IMR-90 (cell line): ENCODE measurements around the gene GPRIN2. TPM values are rescaled to one million over a fixed set of nuclear protein-coding genes. Genes with fewer than 3 reads are reported as not detected.
"Not testable (repeated sequence)": the region's sequence is repeated elsewhere in the genome, so short reads cannot be mapped to it uniquely, and the experiment has no call there.

Experiments
- ATAC-seq: fragments of 200-7000 bp; cut with Tn5 transposase; 2 replicates; pipeline ENCODE4 v1.9.1; 2020; ENCODE audit warnings: low read depth, mild to moderate bottlenecking, moderate library complexity
- BruUV-seq: library from RNA; stranded (reverse); fragments of 400-500 nt; replicated peaks from 2 replicates; lab custom pipeline; 2021; lab: Mats Ljungman, UMichigan
- CTCF ChIA-PET: fragments of 300-600 bp; formaldehyde crosslinking; extraction: SDS; loops from one replicate; lab custom pipeline; 2021; ENCODE audit warnings: antibody characterized with exemption; lab: Yijun Ruan, JAX
- POLR2A ChIA-PET: fragments of 300-600 bp; sonication (Branson Sonifier 250); formaldehyde crosslinking; loops from one replicate; lab custom pipeline; 2022; ENCODE audit warnings: antibody characterized with exemption; ENCODE audit not compliant: unreplicated experiment; lab: Charles Lee
- DNase-seq: peaks from one replicate; pipeline ENCODE4 v3.0.0; 2013
- H2AFZ ChIP-seq: replicated peaks from 2 replicates; pipeline ENCODE3; 2013; ENCODE audit warnings: low read length, mild to moderate bottlenecking; ENCODE audit not compliant: poor library complexity
- H2AK5ac ChIP-seq: 2 replicates; pipeline ENCODE4 v1.6.1; 2013; ENCODE audit warnings: low read depth, low read length, inconsistent platforms
- H2AK9ac ChIP-seq: replicated peaks from 2 replicates; pipeline ENCODE3; 2013; ENCODE audit warnings: mild to moderate bottlenecking, low read depth, low read length, moderate library complexity; ENCODE audit not compliant: poor library complexity
- H2BK120ac ChIP-seq: 2 replicates; pipeline ENCODE4 v1.6.1; 2013; ENCODE audit warnings: low read depth, low read length, inconsistent platforms
- H2BK15ac ChIP-seq: 3 replicates; pipeline ENCODE4 v1.6.1; 2013; ENCODE audit warnings: low read depth, low read length, inconsistent platforms
- H2BK20ac ChIP-seq: 2 replicates; pipeline ENCODE4 v1.6.1; 2013; ENCODE audit warnings: low read depth, mild to moderate bottlenecking, inconsistent platforms, low read length, moderate library complexity
- H2BK5ac ChIP-seq: 2 replicates; pipeline ENCODE4 v1.6.1; 2013; ENCODE audit warnings: mild to moderate bottlenecking, low read depth, low read length, inconsistent platforms; ENCODE audit not compliant: poor library complexity, severe bottlenecking
- H3K14ac ChIP-seq: replicated peaks from 2 replicates; pipeline ENCODE4 v1.6.1; 2013; ENCODE audit warnings: low read depth, low read length, inconsistent platforms
- H3K18ac ChIP-seq: 2 replicates; pipeline ENCODE4 v1.6.1; 2013; ENCODE audit warnings: low read depth, low read length, control low read depth
- H3K23ac ChIP-seq: 2 replicates; pipeline ENCODE4 v1.6.1; 2013; ENCODE audit warnings: low read depth, low read length, inconsistent platforms
- H3K27ac ChIP-seq: 2 replicates; pipeline ENCODE4 v1.5.1; 2013; ENCODE audit warnings: mild to moderate bottlenecking, control low read depth, low read length; ENCODE audit not compliant: insufficient read depth
- H3K27me3 ChIP-seq: 2 replicates; pipeline ENCODE4 v1.6.1; 2013; ENCODE audit warnings: low read length; ENCODE audit not compliant: control insufficient read depth, insufficient read depth
- H3K36me3 ChIP-seq: 2 replicates; pipeline ENCODE4 v1.6.1; 2013; ENCODE audit warnings: low read length, mixed read lengths; ENCODE audit not compliant: control insufficient read depth, insufficient read depth
- H3K4ac ChIP-seq: 2 replicates; pipeline ENCODE4 v1.6.1; 2013; ENCODE audit warnings: low read depth, low read length, inconsistent platforms
- H3K4me1 ChIP-seq: 2 replicates; pipeline ENCODE4 v1.6.1; 2013; ENCODE audit warnings: low read length, mixed read lengths; ENCODE audit not compliant: control insufficient read depth, insufficient read depth
- H3K4me2 ChIP-seq: 2 replicates; pipeline ENCODE4 v1.6.1; 2013; ENCODE audit warnings: low read depth, mild to moderate bottlenecking, control low read depth, low read length, moderate library complexity
- H3K4me3 ChIP-seq: 2 replicates; pipeline ENCODE4 v1.5.1; 2013; ENCODE audit warnings: low read depth, mild to moderate bottlenecking, control low read depth, low read length, moderate library complexity; ENCODE audit not compliant: insufficient read depth
- H3K56ac ChIP-seq: 2 replicates; pipeline ENCODE4 v1.6.1; 2013; ENCODE audit warnings: low read length, inconsistent platforms; ENCODE audit not compliant: insufficient read depth; ENCODE audit errors: extremely low read depth
- H3K79me1 ChIP-seq, 2 experiments: 2 replicates each; pipeline ENCODE4 v1.6.1; 2013; ENCODE audit warnings: low read length in 2 of 2, inconsistent platforms in 1 of 2, low read depth in 1 of 2
- H3K9ac ChIP-seq: 2 replicates; pipeline ENCODE4 v1.6.1; 2013; ENCODE audit warnings: low read depth, low read length, control low read depth
- H3K9me1 ChIP-seq: 2 replicates; pipeline ENCODE4 v1.6.1; 2013; ENCODE audit warnings: low read length, inconsistent platforms; ENCODE audit not compliant: insufficient read depth
- H3K9me3 ChIP-seq: 2 replicates; pipeline ENCODE4 v1.6.1; 2013; ENCODE audit warnings: low read length; ENCODE audit not compliant: control insufficient read depth, insufficient read depth
- H4K20me1 ChIP-seq: 2 replicates; pipeline ENCODE4 v1.6.1; 2013; ENCODE audit warnings: low read length, inconsistent platforms; ENCODE audit not compliant: insufficient read depth
- H4K5ac ChIP-seq: 2 replicates; pipeline ENCODE4 v1.6.1; 2013; ENCODE audit warnings: mild to moderate bottlenecking, low read depth, low read length, control low read depth
- H4K8ac ChIP-seq, 2 experiments: 2 replicates each; pipeline ENCODE4 v1.6.1; 2013; ENCODE audit warnings: low read depth in 2 of 2, low read length in 2 of 2, control low read depth in 1 of 2, inconsistent platforms in 1 of 2
- H4K91ac ChIP-seq: 2 replicates; pipeline ENCODE4 v1.6.1; 2013; ENCODE audit warnings: low read depth, low read length, inconsistent platforms; ENCODE audit not compliant: insufficient read depth
- WGBS, 2 experiments: methylation state at CpG; one replicate each; pipeline versions ENCODE4 v1.1.5 to v1.1.7; 2013; ENCODE audit warnings: missing lambda C conversion rate in 2 of 2; ENCODE audit not compliant: insufficient read length in 1 of 2; ENCODE audit errors: extremely low coverage in 2 of 2; 5-methylcytosine and 5-hydroxymethylcytosine counted together
- dilution Hi-C: fragments of 300-500 bp; cut with HindIII; formaldehyde crosslinking; loops from one replicate; pipeline ENCODE4 v1.14.3; 2018; ENCODE audit warnings: low sequenced_read_pairs; ENCODE audit not compliant: unreplicated experiment
- in situ Hi-C: fragments of 300-500 bp; cut with MboI; formaldehyde crosslinking; loops from 3 replicates; pipeline ENCODE4 v1.14.3; 2019; ENCODE audit warnings: low sequenced_read_pairs, inconsistent platforms, mixed read lengths
- intact Hi-C: fragments of 100-400 bp; cut with micrococcal nuclease; formaldehyde crosslinking; loops from 2 replicates; pipeline ENCODE4 v1.10.0; 2022
- polyA plus RNA-seq, 3 experiments: library from polyadenylated mRNA; depleted of rRNA; stranded (reverse); fragments of >200 nt; gene quantifications; 2 replicates each; pipeline ENCODE4 v1.2.3, GENCODE V29; 2012; ENCODE audit warnings: low replicate concordance in 1 of 3
- total RNA-seq: library from RNA; depleted of rRNA; stranded (reverse); fragments of >200 nt; gene quantifications from 2 replicates; pipeline ENCODE4 v1.2.3, GENCODE V29; 2012

The GPRIN2 gene
- total and polyA plus RNA-seq, 2 of the 4 experiments (the other 2 are of a cell fraction), result under 0.01 TPM; not detected in 1

DNA sequence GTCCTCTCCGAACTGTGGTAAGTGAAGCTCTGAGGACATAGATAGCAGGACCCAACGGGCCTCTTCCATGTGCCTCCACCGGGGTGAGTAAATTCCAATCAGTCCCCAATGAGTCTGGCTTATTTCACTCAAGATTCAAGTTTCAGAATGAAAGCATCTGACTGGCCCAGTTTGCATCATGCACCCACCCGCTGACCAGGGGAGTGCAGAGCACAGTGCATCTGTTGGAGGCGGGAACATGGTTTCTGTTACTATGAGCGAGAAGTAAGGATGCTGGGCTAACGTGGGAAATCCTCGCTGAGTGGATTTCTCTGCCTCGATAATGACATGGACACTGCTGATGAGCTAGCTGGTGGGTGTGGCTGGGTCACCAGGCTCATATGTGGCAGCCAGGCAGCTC, 10.7 kb upstream of the GPRIN2 start:
- H4K91ac ChIP-seq, H2AFZ ChIP-seq, H3K27me3 ChIP-seq, H2BK15ac ChIP-seq, H3K23ac ChIP-seq, H2AK5ac ChIP-seq, H3K9me1 ChIP-seq, intact Hi-C loops, POLR2A ChIA-PET, H3K9me3 ChIP-seq, H3K4me2 ChIP-seq, in situ Hi-C loops, DNase-seq, H3K4ac ChIP-seq, H3K79me1 ChIP-seq, H3K27ac ChIP-seq, H2AK9ac ChIP-seq, H3K18ac ChIP-seq, H4K5ac ChIP-seq, H3K56ac ChIP-seq, H3K4me3 ChIP-seq, H3K36me3 ChIP-seq, H4K8ac ChIP-seq, H3K9ac ChIP-seq, CTCF ChIA-PET, H2BK5ac ChIP-seq, H3K14ac ChIP-seq, H3K4me1 ChIP-seq, H2BK120ac ChIP-seq, dilution Hi-C loops, BruUV-seq, H2BK20ac ChIP-seq, H4K20me1 ChIP-seq: not testable (repeated sequence)
- WGBS, 2 experiments, result no CpG with 5 or more reads among the region's 9 CpGs
- 0 out of 2 replicates have a peak, but pooled peaks have one; percentile 15 for ATAC-seq
